Glutamatergic neuron (in vitro differentiated cells): ENCODE data around the gene OXTR. TPM values are rescaled to one million over a fixed set of nuclear protein-coding genes. Genes with fewer than 3 reads are reported as not detected.

ENCODE experiments used
- DNase-seq: peaks from one replicate; pipeline ENCODE4 v3.0.0; 2022
- H3K27ac Mint-ChIP-seq: one replicate; pipeline ENCODE4 v1.8.0; 2020; ENCODE audit warnings: mild to moderate bottlenecking, mixed read lengths, inconsistent platforms; ENCODE audit not compliant: unreplicated experiment
- H3K27me3 Mint-ChIP-seq: one replicate; pipeline ENCODE4 v1.8.0; 2020; ENCODE audit warnings: mild to moderate bottlenecking, moderate library complexity, mixed read lengths, inconsistent platforms; ENCODE audit not compliant: unreplicated experiment
- H3K36me3 Mint-ChIP-seq: one replicate; pipeline ENCODE4 v1.8.0; 2020; ENCODE audit warnings: mild to moderate bottlenecking, mixed read lengths, inconsistent platforms; ENCODE audit not compliant: unreplicated experiment
- H3K4me1 Mint-ChIP-seq: one replicate; pipeline ENCODE4 v1.8.0; 2020; ENCODE audit warnings: mild to moderate bottlenecking, low read depth, mixed read lengths, inconsistent platforms; ENCODE audit not compliant: unreplicated experiment
- H3K4me3 Mint-ChIP-seq: one replicate; pipeline ENCODE4 v1.8.0; 2020; ENCODE audit warnings: mild to moderate bottlenecking, mixed read lengths, inconsistent platforms; ENCODE audit not compliant: unreplicated experiment
- H3K9me3 Mint-ChIP-seq: one replicate; pipeline ENCODE4 v1.8.0; 2020; ENCODE audit warnings: mild to moderate bottlenecking, moderate library complexity, mixed read lengths, inconsistent platforms; ENCODE audit not compliant: unreplicated experiment
- CTCF ChIP-seq: fragments of 200-600 bp; sonication (generic); IDR thresholded peaks from one replicate; pipeline ENCODE4 v1.5.0; 2021; ENCODE audit not compliant: partially characterized antibody, unreplicated experiment
- total RNA-seq: library from RNA; stranded (reverse); fragmentation: NEBNext Ultra II Directional; extraction: Animal tissue kit (Norgen Biotek cat#: 25700); gene quantifications from one replicate; pipeline ENCODE4 v1.2.1, GENCODE V29; 2021; ENCODE audit not compliant: unreplicated experiment

The OXTR gene
- total RNA-seq, 1 donor from 2014 or later = 4.0 TPM

GRCh38 chr3:8777201-8777977, 8.0 kb upstream of the OXTR start:
- Mint-ChIP-seq H3K4me1 (no peaks in the 10 kb centered on the region), H3K27me3 (no peaks in the 10 kb centered on the region), H3K27ac (no peak overlapping the region), H3K36me3 (no peaks in the 10 kb centered on the region), H3K9me3 (peaks cover 3% of the 10 kb centered on the region), H3K4me3 (no peak overlapping the region)
- no peak for TF ChIP-seq CTCF
- DNase-seq = no peak

- DNase-seq = no peak
- Mint-ChIP-seq H3K4me3 (no peak overlapping the region), H3K4me1 (no peaks in the 10 kb centered on the region), H3K9me3 (peaks cover 3% of the 10 kb centered on the region), H3K27ac (no peak overlapping the region), H3K36me3 (no peaks in the 10 kb centered on the region), H3K27me3 (no peaks in the 10 kb centered on the region)
- no peak for TF ChIP-seq CTCF
Measured at GRCh38 chr3:8776406-8776805, 7.0 kb upstream of the OXTR start.

- Mint-ChIP-seq H3K36me3 (no peaks in the 10 kb centered on the region), H3K4me1 (peaks cover 2% of the 10 kb centered on the region), H3K4me3 (no peak overlapping the region), H3K9me3 (peaks cover 3% of the 10 kb centered on the region), H3K27ac (no peak overlapping the region), H3K27me3 (no peaks in the 10 kb centered on the region)
- TF ChIP-seq CTCF = no peak
- no peak for DNase-seq
Measured at GRCh38 chr3:8775602-8776001, 6.2 kb upstream of the OXTR start.

- Mint-ChIP-seq H3K27me3 (no peaks in the 10 kb centered on the region), H3K36me3 (no peaks in the 10 kb centered on the region), H3K4me1 (peaks cover 2% of the 10 kb centered on the region), H3K27ac (no peak overlapping the region), H3K4me3 (no peak overlapping the region), H3K9me3 (peaks cover 4% of the 10 kb centered on the region)
- DNase-seq = no peak
- TF ChIP-seq CTCF = no peak
Measured at GRCh38 chr3:8775181-8775580, 5.8 kb upstream of the OXTR start.

GRCh38 chr3:8773941-8774542, 4.6 kb upstream of the OXTR start:
- no peak for TF ChIP-seq CTCF
- Mint-ChIP-seq H3K4me1 (peaks cover 2% of the 10 kb centered on the region), H3K27ac (no peak overlapping the region), H3K4me3 (no peak overlapping the region), H3K9me3 (peaks cover 5% of the 10 kb centered on the region), H3K36me3 (no peaks in the 10 kb centered on the region), H3K27me3 (no peaks in the 10 kb centered on the region)
- no peak for DNase-seq
